HEK293T (cell line): ENCODE results near the gene RAPH1.

Source experiments
- BHLHE40 ChIP-seq: fragments of 450-650 bp; IDR thresholded peaks from 2 replicates; pipeline ENCODE4 v1.6.1; 2016; ENCODE audit warnings: mild to moderate bottlenecking, moderate library complexity, borderline replicate concordance
- CTBP1 ChIP-seq: fragments of 450-650 bp; IDR thresholded peaks from 2 replicates; pipeline ENCODE4 v1.6.1; 2016; ENCODE audit warnings: borderline replicate concordance
- FOXM1 ChIP-seq: fragments of 450-650 bp; IDR thresholded peaks from 2 replicates; pipeline ENCODE4 v1.6.1; 2017; ENCODE audit warnings: mild to moderate bottlenecking, borderline replicate concordance
- HDGF ChIP-seq: fragments of 450-650 bp; IDR thresholded peaks from 2 replicates; pipeline ENCODE4 v1.6.1; 2017; ENCODE audit warnings: antibody characterized with exemption, borderline replicate concordance
- L3MBTL2 ChIP-seq: fragments of 450-650 bp; conservative IDR thresholded peaks from 2 replicates; pipeline ENCODE4 v1.6.1; 2016; ENCODE audit warnings: mild to moderate bottlenecking
- PKNOX1 ChIP-seq: fragments of 450-650 bp; IDR thresholded peaks from 2 replicates; pipeline ENCODE4 v1.6.1; 2016
- SUZ12 ChIP-seq: fragments of 450-650 bp; IDR thresholded peaks from 2 replicates; pipeline ENCODE4 v1.6.1; 2016; ENCODE audit warnings: mild to moderate bottlenecking

GRCh38 chr2:203565076-203565475 lies 30.0 kb upstream of the RAPH1 start:
- TF ChIP-seq PKNOX1 (no peak), CTBP1 (no peak), BHLHE40 (no peak), L3MBTL2 (no peak), SUZ12 (no peak), HDGF (no peak), FOXM1 (no peak)
